HUES6 (cell line): ENCODE measurements around the gene GALE.
"Not testable (repeated sequence)": the region's sequence is repeated elsewhere in the genome, so short reads cannot be mapped to it uniquely, and the experiment has no call there.

Experiments used
- H3K27ac ChIP-seq: 2 replicates; pipeline ENCODE4 v1.7.0; 2013; ENCODE audit warnings: low read depth, mild to moderate bottlenecking, low read length, inconsistent platforms
- H3K27me3 ChIP-seq: 2 replicates; pipeline ENCODE4 v1.6.1; 2013; ENCODE audit warnings: low read length; ENCODE audit not compliant: control insufficient read depth, insufficient read depth
- H3K36me3 ChIP-seq: 2 replicates; pipeline ENCODE4 v1.6.1; 2013; ENCODE audit warnings: low read length; ENCODE audit not compliant: control insufficient read depth, insufficient read depth
- H3K4me1 ChIP-seq: 2 replicates; pipeline ENCODE4 v1.6.1; 2013; ENCODE audit warnings: low read length; ENCODE audit not compliant: control insufficient read depth, insufficient read depth
- H3K4me3 ChIP-seq: 2 replicates; pipeline ENCODE4 v1.5.1; 2013; ENCODE audit warnings: low read depth, low read length
- H3K9ac ChIP-seq: one replicate; pipeline ENCODE4 v1.6.1; 2013; ENCODE audit warnings: mild to moderate bottlenecking, low read length
- H3K9me3 ChIP-seq: 2 replicates; pipeline ENCODE4 v1.6.1; 2013; ENCODE audit warnings: low read depth, low read length; ENCODE audit not compliant: control insufficient read depth, insufficient read depth

Gene GALE

DNA sequence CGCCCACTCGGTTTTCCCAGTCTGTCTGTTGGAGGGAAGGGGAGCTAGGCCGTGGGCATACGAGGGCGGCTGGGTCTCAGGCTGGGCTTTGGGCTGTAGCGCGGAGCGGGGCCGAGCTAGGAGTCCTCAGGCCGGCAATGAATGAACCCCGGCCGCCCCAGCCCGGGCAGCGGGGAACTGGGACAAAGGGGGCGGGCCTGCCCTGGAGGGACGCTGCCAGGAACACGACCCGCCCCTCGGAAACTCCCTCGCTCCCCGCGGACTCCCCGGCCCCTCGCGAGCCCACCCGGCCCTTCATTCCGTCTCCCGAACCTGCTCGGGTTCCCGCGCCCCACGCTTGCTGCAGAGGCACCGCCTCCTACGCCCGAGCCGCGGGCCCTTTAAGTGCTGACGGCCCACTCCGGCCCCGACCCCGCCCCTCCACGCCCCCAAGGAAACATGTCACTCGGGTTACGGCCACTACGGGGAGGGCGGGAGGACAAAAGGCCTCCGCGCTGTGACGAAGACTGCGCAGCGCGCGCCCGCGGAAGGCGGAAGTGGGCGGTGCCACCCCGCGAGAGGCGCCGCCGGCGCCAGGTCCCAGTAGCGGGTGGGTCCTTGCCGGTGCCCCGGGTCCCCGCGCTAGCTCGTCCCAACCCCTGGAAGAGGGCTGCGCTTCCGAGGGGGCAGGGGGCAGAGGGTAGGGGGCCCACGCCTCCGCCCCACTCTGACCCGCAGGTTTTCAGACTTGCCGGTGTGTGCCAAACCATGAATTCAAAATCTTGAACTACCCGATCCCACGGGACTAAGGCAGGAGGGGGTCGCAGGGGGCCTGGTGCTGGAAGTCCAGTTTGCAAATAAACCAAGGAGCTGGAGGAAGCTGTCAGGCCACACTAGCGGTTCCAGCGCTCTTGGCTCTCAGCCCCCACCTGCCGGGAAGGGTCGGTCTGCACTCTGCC is at the start of gene GALE:
GALE (minus strand) TSS at position 355 of the 938 bp plus-strand sequence. CDS start 1,747 bp downstream, outside the sequence.
- Histone ChIP-seq H3K9me3 (no peaks in the 10 kb centered on the region), H3K27me3 (peaks cover 8% of the 10 kb centered on the region; the same call in 1 of the 2 replicates), H3K9ac (peak within 1 kb of the TSS; percentile 90), H3K36me3 (peaks cover 32% of the 10 kb centered on the region), H3K27ac (peak within 1 kb of the TSS; percentile 39; the same call in 1 of the 2 replicates), H3K4me1 (peaks cover 7% of the 10 kb centered on the region), H3K4me3 (peak within 1 kb of the TSS; percentile 74)

DNA sequence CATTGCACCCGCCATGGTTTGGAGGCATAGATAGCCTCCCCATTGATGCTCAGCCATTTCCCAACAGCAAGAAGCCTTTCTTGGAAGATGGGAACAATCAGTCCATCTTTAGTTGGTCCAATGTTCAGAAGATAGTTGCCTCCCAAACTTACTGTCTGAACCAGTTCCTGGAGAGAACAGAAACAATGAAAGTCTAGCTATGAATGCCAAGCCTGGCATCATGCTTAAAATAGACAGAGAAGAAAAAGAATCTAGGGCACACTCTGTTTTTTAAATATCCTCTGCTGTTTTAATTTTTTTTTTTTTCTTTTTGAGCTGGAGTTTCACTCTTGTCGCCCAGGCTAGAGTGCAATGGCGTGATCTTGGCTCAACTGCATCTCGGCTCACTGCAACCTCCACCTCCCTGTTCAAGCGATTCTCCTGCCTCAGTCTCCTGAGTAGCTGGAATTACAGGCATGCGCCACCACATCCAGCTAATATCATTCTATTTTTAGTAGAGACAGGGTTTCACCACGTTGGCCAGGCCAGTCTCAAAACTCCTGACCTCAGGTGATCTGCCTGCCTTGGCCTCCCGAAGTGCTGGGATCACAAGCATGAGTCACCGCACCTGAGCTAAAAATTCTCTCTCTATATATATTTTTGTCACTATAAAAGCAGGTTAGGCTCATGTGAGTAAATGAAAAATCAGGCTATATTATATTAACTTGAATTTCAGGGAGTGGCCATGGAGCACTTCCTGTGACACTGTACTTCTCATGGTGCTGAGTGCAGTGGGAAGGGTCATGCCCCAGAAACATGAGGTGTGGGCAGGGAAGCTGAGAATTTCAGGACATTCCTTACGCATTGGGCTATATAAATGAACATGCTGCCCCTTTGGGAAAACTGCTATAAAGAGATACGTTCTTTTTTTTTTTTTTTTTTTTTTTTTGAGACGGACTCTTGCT is 48.4 kb upstream of the GALE start:
- Histone ChIP-seq H3K4me3 (no peak overlapping the region), H3K4me1 (no peaks in the 10 kb centered on the region), H3K27ac (no peak overlapping the region), H3K36me3 (0 out of 2 replicates have a peak, but pooled peaks cover 3% of the 10 kb centered on the region), H3K9ac (no peak overlapping the region), H3K9me3 (peaks cover 6% of the 10 kb centered on the region; the same call in 1 of the 2 replicates), H3K27me3 (no peaks in the 10 kb centered on the region)

DNA sequence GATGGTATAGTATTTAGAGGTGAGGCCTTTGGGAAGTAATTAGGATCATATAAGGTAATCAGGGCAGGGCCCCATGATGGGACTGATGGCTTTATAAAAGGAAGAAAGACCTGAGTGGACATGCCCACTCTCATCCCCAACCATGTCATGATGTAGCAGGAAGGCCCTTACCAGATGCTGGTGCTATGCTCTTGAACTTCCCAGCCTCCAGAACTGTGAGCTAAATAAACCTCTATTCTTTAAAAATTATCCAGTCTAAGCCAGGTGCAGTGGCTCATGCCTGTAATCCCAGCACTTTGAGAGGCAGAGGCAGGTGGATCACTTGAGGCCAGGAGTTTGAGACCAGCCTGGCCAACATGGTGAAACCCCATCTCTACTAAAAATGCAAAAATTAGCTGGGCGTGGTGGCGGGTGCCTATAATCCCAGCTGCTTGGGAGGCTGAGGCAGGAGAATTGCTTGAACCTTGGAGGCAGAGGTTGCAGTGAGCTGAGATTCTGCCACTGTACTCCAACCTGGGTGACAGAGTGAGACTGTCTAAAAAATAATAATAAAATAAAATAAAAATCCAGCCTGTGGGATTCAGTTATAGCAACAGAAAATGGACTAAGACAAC is 47.0 kb upstream of the GALE start:
- not testable (repeated sequence) for H3K27ac ChIP-seq, H3K9me3 ChIP-seq, H3K9ac ChIP-seq, H3K4me3 ChIP-seq, H3K27me3 ChIP-seq, H3K4me1 ChIP-seq, H3K36me3 ChIP-seq

DNA sequence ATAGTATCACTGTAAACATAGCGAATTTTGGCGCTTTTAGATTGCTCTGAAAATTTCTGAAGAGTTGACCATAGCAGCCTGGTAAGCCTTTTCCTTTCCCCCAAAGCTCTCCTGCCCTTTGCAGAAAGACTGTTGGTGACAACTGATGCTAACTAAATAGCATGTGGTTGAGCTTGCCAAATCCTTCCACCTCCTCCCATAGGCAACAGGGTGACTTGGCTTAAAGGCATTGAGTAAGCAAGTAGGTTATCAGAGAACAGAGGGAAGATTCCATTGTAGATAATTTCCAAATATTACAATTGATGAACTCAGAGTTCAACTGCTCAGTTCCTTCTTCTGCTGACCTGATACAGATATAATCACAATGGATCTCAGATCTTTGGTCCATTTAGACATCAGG is 44.6 kb upstream of the GALE start:
- Histone ChIP-seq H3K36me3 (0 out of 2 replicates have a peak, but pooled peaks cover 3% of the 10 kb centered on the region), H3K4me1 (no peaks in the 10 kb centered on the region), H3K27me3 (peaks cover 3% of the 10 kb centered on the region), H3K4me3 (no peak overlapping the region), H3K9ac (no peak overlapping the region), H3K9me3 (peaks cover 4% of the 10 kb centered on the region; the same call in 1 of the 2 replicates), H3K27ac (no peak overlapping the region)

DNA sequence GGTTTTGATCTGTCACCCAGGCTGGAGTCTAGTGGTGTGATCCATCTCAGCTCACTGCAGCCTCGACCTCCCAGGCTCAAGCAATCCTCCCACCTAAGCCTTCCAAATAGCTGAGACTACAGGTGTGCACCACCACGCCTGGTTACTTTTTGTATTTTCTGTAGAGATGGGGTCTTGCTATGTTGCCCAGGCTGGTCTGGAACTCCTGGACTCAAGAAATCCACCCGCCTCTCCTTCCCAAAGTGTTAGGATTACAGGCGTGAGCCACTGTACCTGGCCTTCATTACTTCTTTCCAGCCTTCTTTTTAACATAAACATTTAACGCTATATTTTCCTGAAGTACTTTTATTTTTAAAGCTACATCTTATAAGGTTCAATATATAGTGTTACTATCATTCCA is 43.1 kb upstream of the GALE start:
- no peak overlapping the region for H3K9ac ChIP-seq
- H3K27ac ChIP-seq: no peak overlapping the region
- no peaks in the 10 kb centered on the region for H3K4me1 ChIP-seq
- peaks cover 3% of the 10 kb centered on the region for H3K27me3 ChIP-seq
- H3K36me3 ChIP-seq: 0 out of 2 replicates have a peak, but pooled peaks cover 3% of the 10 kb centered on the region
- no peak overlapping the region for H3K4me3 ChIP-seq
- peaks cover 4% of the 10 kb centered on the region; the same call in 1 of the 2 replicates for H3K9me3 ChIP-seq

DNA sequence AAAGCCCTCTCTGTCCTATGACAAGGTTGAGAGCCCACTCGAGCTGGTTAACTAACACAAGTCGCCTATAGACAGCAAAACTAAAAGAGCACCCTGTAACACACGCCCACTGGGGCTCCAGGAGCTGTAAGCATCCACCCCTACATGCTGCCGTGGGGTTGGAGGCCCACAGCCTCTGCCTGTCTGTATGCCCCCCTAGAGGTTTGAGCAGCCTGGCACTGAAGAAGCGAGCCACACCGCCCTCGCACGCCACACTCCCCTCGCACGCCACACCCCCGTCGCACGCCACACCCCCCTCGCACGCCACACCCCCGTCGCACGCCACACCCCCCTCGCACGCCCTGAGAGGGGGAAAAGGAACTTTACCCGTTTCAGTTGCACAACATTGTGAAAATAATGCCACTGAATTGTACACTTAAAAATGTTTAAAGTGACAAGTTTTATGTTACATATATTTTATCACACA is 37.9 kb upstream of the GALE start:
- Histone ChIP-seq H3K9ac (no peak overlapping the region), H3K27ac (no peak overlapping the region), H3K9me3 (no peaks in the 10 kb centered on the region), H3K27me3 (peaks cover 23% of the 10 kb centered on the region), H3K4me1 (no peaks in the 10 kb centered on the region), H3K36me3 (no peaks in the 10 kb centered on the region), H3K4me3 (peak overlapping the region; percentile 77)

DNA sequence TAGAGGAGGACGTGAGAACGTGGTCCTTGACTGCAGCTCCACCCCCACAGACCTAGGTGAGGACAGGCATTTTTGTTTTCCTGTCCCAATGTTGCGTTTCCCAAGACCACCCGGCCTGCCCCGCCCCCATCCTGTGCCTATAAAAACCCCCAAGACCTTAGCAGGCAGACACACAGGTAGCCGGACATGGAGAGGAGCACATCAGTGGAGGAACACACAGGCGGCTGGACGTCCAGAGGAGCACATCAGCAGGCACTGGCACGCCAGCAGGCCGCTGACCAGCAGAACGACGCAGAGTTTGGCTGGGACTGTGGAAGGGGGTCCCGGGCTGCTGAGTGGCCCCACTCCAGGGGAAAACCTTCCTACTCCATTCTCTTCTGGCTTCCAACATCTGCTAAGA is 37.4 kb upstream of the GALE start:
- no peak overlapping the region for H3K9ac ChIP-seq
- H3K4me3 ChIP-seq: peak overlapping the region; percentile 77
- no peak overlapping the region for H3K27ac ChIP-seq

DNA sequence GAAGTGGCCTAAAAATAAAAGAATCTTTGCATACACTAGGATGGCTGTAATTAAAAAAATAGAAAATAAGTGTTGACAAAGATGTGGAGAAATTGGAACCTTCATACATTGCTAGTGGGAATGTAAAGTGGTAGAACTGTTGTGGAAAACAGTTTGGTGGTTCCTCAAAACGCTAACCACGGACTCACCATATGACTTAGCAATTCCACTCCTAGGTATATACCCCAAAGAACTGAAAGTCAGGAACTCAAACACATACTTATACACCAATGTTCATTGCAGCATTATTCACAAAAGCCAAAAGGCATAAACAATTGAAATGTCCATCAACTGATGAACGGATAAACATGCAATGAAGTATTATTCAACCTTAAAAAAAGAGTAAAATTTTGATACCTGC is 35.5 kb upstream of the GALE start:
- Histone ChIP-seq H3K36me3 (no peaks in the 10 kb centered on the region), H3K9me3 (no peaks in the 10 kb centered on the region), H3K27ac (no peak overlapping the region), H3K9ac (no peak overlapping the region), H3K27me3 (peaks cover 20% of the 10 kb centered on the region), H3K4me1 (no peaks in the 10 kb centered on the region), H3K4me3 (no peak overlapping the region)

More for the DNA sequence above, 37.4 kb upstream of the GALE start:
- Histone ChIP-seq H3K27me3 (peaks cover 23% of the 10 kb centered on the region), H3K4me1 (no peaks in the 10 kb centered on the region), H3K36me3 (no peaks in the 10 kb centered on the region), H3K9me3 (no peaks in the 10 kb centered on the region)

DNA sequence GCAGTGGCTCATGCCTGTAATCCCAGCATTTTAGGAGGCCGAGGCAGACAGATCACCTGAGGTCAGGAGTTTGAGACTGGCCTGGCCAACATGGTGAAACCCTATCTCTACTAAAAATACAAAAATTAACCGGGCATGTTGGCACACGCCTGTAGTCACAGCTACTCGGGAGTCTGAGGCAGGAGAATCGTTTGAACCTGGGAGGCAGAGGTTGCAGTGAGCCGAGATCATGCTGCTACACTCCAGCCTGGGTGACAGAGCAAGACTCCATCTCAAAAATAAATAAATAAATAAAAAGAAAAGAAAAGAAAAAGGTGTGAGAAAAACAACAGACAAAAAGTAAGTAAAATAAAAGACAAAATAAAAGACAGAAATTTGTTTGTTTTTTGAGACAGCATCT is 33.6 kb upstream of the GALE start:
- not testable (repeated sequence) for H3K4me1 ChIP-seq

DNA sequence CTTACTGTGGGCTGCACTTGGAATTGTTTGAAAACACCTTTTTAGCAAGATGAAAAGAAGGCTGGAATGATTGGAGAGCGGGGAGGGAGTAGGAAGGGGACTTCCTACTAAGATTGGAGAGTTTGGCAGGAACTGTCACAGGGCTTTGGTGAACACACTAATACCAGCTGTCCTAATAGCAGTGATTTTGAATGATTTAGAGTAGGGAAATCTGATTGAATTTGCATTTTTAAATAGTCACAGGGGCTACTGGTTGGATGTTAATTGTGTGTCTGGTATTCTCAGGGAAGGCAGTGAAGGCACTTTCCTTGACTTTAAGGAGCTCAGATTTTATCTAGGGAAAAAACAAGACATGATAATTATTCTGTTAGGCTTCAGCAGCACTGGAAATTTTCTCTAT is 27.2 kb upstream of the GALE start:
- no peaks in the 10 kb centered on the region for H3K9me3 ChIP-seq
- no peak overlapping the region for H3K4me3 ChIP-seq
- 0 out of 2 replicates have a peak, but pooled peaks cover 3% of the 10 kb centered on the region for H3K4me1 ChIP-seq
- no peak overlapping the region for H3K9ac ChIP-seq
- H3K36me3 ChIP-seq: no peaks in the 10 kb centered on the region
- no peak overlapping the region for H3K27ac ChIP-seq
- H3K27me3 ChIP-seq: no peaks in the 10 kb centered on the region

More for the DNA sequence above, 33.6 kb upstream of the GALE start:
- not testable (repeated sequence) for H3K27ac ChIP-seq, H3K9ac ChIP-seq, H3K36me3 ChIP-seq, H3K9me3 ChIP-seq, H3K4me3 ChIP-seq
- peaks cover 20% of the 10 kb centered on the region for H3K27me3 ChIP-seq
